Fibroblast of skin of left biceps (primary cell): ENCODE results near the gene ERICH6B.
"Not testable (repeated sequence)": the region's sequence is repeated elsewhere in the genome, so short reads cannot be mapped to it uniquely, and the experiment has no call there.

Experiments
- DNase-seq, 2 experiments: peaks; one replicate each; pipeline ENCODE4 v3.0.0-alpha.2; 2013; ENCODE audit warnings: low read depth in 2 of 2

Gene ERICH6B

GRCh38 chr13:45615501-45616101, at the start of gene ERICH6B:
TSS of gene ERICH6B (minus strand) at chr13:45615739. CDS start at chr13:45597005, 18,734 bp downstream.
- DNase-seq: no peak

GRCh38 chr13:45662903-45663302, 47.4 kb upstream of the ERICH6B start:
- DNase-seq: not testable (repeated sequence)

- no peak for DNase-seq
These were observed 46.6 kb upstream of the ERICH6B start for GRCh38 chr13:45662162-45662561.

- not testable (repeated sequence) for DNase-seq
These were observed 44.9 kb upstream of the ERICH6B start for GRCh38 chr13:45660458-45660857.

- no peak for DNase-seq
These were observed 44.0 kb upstream of the ERICH6B start for GRCh38 chr13:45659536-45659935.

GRCh38 chr13:45658586-45659235, 43.2 kb upstream of the ERICH6B start:
- peak in 1 of 2 experiments; percentile 15 for DNase-seq

- DNase-seq: no peak
These were observed 39.3 kb upstream of the ERICH6B start for GRCh38 chr13:45654633-45655349.

- DNase-seq: not testable (repeated sequence)
These were observed 29.7 kb upstream of the ERICH6B start for GRCh38 chr13:45645263-45645662.

GRCh38 chr13:45642159-45642558, 26.6 kb upstream of the ERICH6B start:
- not testable (repeated sequence) for DNase-seq

- DNase-seq: not testable (repeated sequence)
These were observed 19.8 kb upstream of the ERICH6B start for GRCh38 chr13:45635291-45635690.

GRCh38 chr13:45630791-45631190, 15.3 kb upstream of the ERICH6B start:
- DNase-seq: no peak

GRCh38 chr13:45629940-45630339, 14.4 kb upstream of the ERICH6B start:
- no peak for DNase-seq

- no peak for DNase-seq
These were observed 12.6 kb upstream of the ERICH6B start for GRCh38 chr13:45628094-45628493.

GRCh38 chr13:45627656-45628055, 12.1 kb upstream of the ERICH6B start:
- no peak for DNase-seq

GRCh38 chr13:45626731-45627374, 11.3 kb upstream of the ERICH6B start:
- DNase-seq: no peak

GRCh38 chr13:45623516-45624090, 8.1 kb upstream of the ERICH6B start:
- no peak for DNase-seq

GRCh38 chr13:45621950-45622349, 6.4 kb upstream of the ERICH6B start:
- DNase-seq: no peak

- no peak for DNase-seq
These were observed 7.6 kb downstream of the ERICH6B start for GRCh38 chr13:45607931-45608330.

GRCh38 chr13:45604892-45605291, 10.6 kb downstream of the ERICH6B start:
- DNase-seq: no peak

GRCh38 chr13:45603338-45603737, 12.2 kb downstream of the ERICH6B start:
- DNase-seq: no peak

GRCh38 chr13:45602183-45603170, 13.1 kb downstream of the ERICH6B start:
- no peak for DNase-seq
